NK-92 (cell line): ENCODE measurements around the gene MAP1B.
"Not testable (repeated sequence)": the region's sequence is repeated elsewhere in the genome, so short reads cannot be mapped to it uniquely, and the experiment has no call there.

Experiments used
- DNase-seq: peaks from one replicate; lab custom pipeline; 2025; ENCODE audit not compliant: unreplicated experiment; lab: John Stamatoyannopoulos, UW

MAP1B gene

GRCh38 chr5:72159501-72159911 is 52.2 kb downstream of the MAP1B start:
- no peak for DNase-seq

- no peak for DNase-seq
Measured at GRCh38 chr5:72160329-72160728, 53.1 kb downstream of the MAP1B start.

- no peak for DNase-seq
Measured at GRCh38 chr5:72160959-72161358, 53.7 kb downstream of the MAP1B start.

GRCh38 chr5:72161951-72162350 is 54.7 kb downstream of the MAP1B start:
- no peak for DNase-seq

- DNase-seq, result no peak
Measured at GRCh38 chr5:72163349-72163983, 56.2 kb downstream of the MAP1B start.

- DNase-seq, result no peak
Measured at GRCh38 chr5:72166070-72166979, 59.0 kb downstream of the MAP1B start.

- no peak for DNase-seq
Measured at GRCh38 chr5:72167257-72167656, 60.0 kb downstream of the MAP1B start.

- no peak for DNase-seq
Measured at GRCh38 chr5:72167804-72168203, 60.5 kb downstream of the MAP1B start.

GRCh38 chr5:72170101-72170500 is 62.8 kb downstream of the MAP1B start:
- DNase-seq, result no peak

- not testable (repeated sequence) for DNase-seq
Measured at GRCh38 chr5:72171181-72171580, 63.9 kb downstream of the MAP1B start.

- no peak for DNase-seq
Measured at GRCh38 chr5:72171667-72172066, 64.4 kb downstream of the MAP1B start.

- no peak for DNase-seq
Measured at GRCh38 chr5:72172786-72173185, 65.5 kb downstream of the MAP1B start.

GRCh38 chr5:72177538-72177937 is 70.3 kb downstream of the MAP1B start:
- no peak for DNase-seq

- DNase-seq, result no peak
Measured at GRCh38 chr5:72179028-72179815, 71.9 kb downstream of the MAP1B start.

GRCh38 chr5:72179816-72180440 is 72.7 kb downstream of the MAP1B start:
- DNase-seq, result no peak

GRCh38 chr5:72180925-72181324 is 73.7 kb downstream of the MAP1B start:
- no peak for DNase-seq

GRCh38 chr5:72182686-72183085 is 75.4 kb downstream of the MAP1B start:
- no peak for DNase-seq

GRCh38 chr5:72183101-72183520 is 75.8 kb downstream of the MAP1B start:
- no peak for DNase-seq

- no peak for DNase-seq
Measured at GRCh38 chr5:72184408-72184807, 77.1 kb downstream of the MAP1B start.

GRCh38 chr5:72185496-72186329 is 78.4 kb downstream of the MAP1B start:
- DNase-seq, result no peak
